SK-N-SH (cell line): ENCODE data around the gene USH1G. TPM values are rescaled to one million over a fixed set of nuclear protein-coding genes. Genes with fewer than 3 reads are reported as not detected.

Experiments
- CTCF ChIA-PET: fragments of 300-600, 350-600 bp; formaldehyde crosslinking; extraction: SDS; loops from one replicate; lab custom pipeline; 2021; lab: Yijun Ruan, JAX
- POLR2A ChIA-PET: fragments of 350-600 bp; sonication (Branson Sonifier 250); formaldehyde crosslinking; extraction: SDS; loops from one replicate; lab custom pipeline; 2020; ENCODE audit warnings: antibody characterized with exemption, inconsistent platforms; lab: Yijun Ruan, JAX
- DNase-seq: peaks from one replicate; pipeline ENCODE4 v3.0.0; 2012
- H2AFZ ChIP-seq: fragments of 200-600 bp; sonication (generic); 2 replicates; pipeline ENCODE4 v1.8.1; 2016; ENCODE audit warnings: antibody characterized with exemption, mild to moderate bottlenecking, low read depth
- H3F3A ChIP-seq: fragments of 200-600 bp; sonication (generic); replicated peaks from 2 replicates; pipeline ENCODE3; 2016; ENCODE audit warnings: antibody characterized with exemption, mild to moderate bottlenecking; ENCODE audit not compliant: insufficient read depth
- H3K27ac ChIP-seq, 2 experiments: fragments of 200-500 bp in 1 of 2; fragments of 200-600 bp in 1 of 2; sonication (Bioruptor generic) in 1 of 2; sonication (generic), shearing (Covaris generic) in 1 of 2; 2 replicates each; pipeline versions ENCODE4 v1.5.1 to v1.6.1; 2014 to 2016; ENCODE audit warnings: low read depth in 2 of 2, inconsistent platforms in 1 of 2, low read length in 1 of 2, mild to moderate bottlenecking in 1 of 2, mixed read lengths in 1 of 2
- H3K27me3 ChIP-seq: fragments of 200-600 bp; sonication (generic), shearing (Covaris generic); 2 replicates; pipeline ENCODE4 v1.6.1; 2016; ENCODE audit warnings: mixed run types; ENCODE audit not compliant: insufficient read depth
- H3K36me3 ChIP-seq, 2 experiments: fragments of 200-500 bp in 1 of 2; fragments of 200-600 bp in 1 of 2; sonication (Bioruptor generic) in 1 of 2; sonication (generic) in 1 of 2; replicated peaks in 1 of 2; 2 replicates each; pipeline versions ENCODE3 to v1.5.1; 2014 to 2016; ENCODE audit warnings: low read length in 1 of 2, mild to moderate bottlenecking in 1 of 2; ENCODE audit not compliant: insufficient read depth in 2 of 2, control insufficient read depth in 1 of 2
- H3K4me1 ChIP-seq, 2 experiments: fragments of 200-500 bp in 1 of 2; fragments of 200-600 bp in 1 of 2; sonication (Bioruptor generic) in 1 of 2; sonication (generic), shearing (Covaris generic) in 1 of 2; 2 replicates each; pipeline versions ENCODE4 v1.5.1 to v1.6.1; 2014 to 2016; ENCODE audit warnings: low read depth in 1 of 2, low read length in 1 of 2, mixed run types in 1 of 2; ENCODE audit not compliant: insufficient read depth in 2 of 2, control insufficient read depth in 1 of 2
- H3K4me2 ChIP-seq: fragments of 200-600 bp; sonication (generic), shearing (Covaris generic); 2 replicates; pipeline ENCODE4 v1.6.1; 2017; ENCODE audit warnings: mixed run types
- H3K4me3 ChIP-seq, 2 experiments: fragments of 200-500 bp in 1 of 2; fragments of 200-600 bp in 1 of 2; sonication (Bioruptor generic) in 1 of 2; sonication (generic), shearing (Covaris generic) in 1 of 2; 2 replicates each; pipeline versions ENCODE4 v1.5.1 to v1.8.1; 2014 to 2016; ENCODE audit warnings: low read depth in 2 of 2, inconsistent platforms in 1 of 2, low read length in 1 of 2, mild to moderate bottlenecking in 1 of 2, mixed read lengths in 1 of 2, moderate library complexity in 1 of 2
- H3K79me2 ChIP-seq: fragments of 200-600 bp; sonication (generic); 2 replicates; pipeline ENCODE4 v1.8.1; 2017; ENCODE audit warnings: mild to moderate bottlenecking; ENCODE audit not compliant: insufficient read depth
- H3K9ac ChIP-seq: fragments of 200-600 bp; sonication (generic); 2 replicates; pipeline ENCODE4 v1.6.1; 2017; ENCODE audit warnings: mixed run types
- H3K9me2 ChIP-seq: fragments of 200-600 bp; sonication (generic); 2 replicates; pipeline ENCODE4 v1.6.1; 2017; ENCODE audit warnings: mixed run types
- H3K9me3 ChIP-seq: fragments of 200-600 bp; sonication (generic); 2 replicates; pipeline ENCODE4 v1.6.1; 2017; ENCODE audit warnings: mixed run types, mild to moderate bottlenecking, moderate library complexity
- H4K20me1 ChIP-seq: fragments of 200-600 bp; sonication (generic); 2 replicates; pipeline ENCODE4 v1.6.1; 2017; ENCODE audit warnings: mild to moderate bottlenecking, mixed run types; ENCODE audit not compliant: insufficient read depth
- EP300 ChIP-seq, 2 experiments: IDR thresholded peaks; 2 replicates each; pipeline versions ENCODE4 v1.4.0 to v1.6.1; 2012; ENCODE audit warnings: borderline replicate concordance in 1 of 2, low read depth in 1 of 2, low read length in 1 of 2
- MXI1 ChIP-seq: IDR thresholded peaks from 2 replicates; pipeline ENCODE4 v1.6.1; 2012; ENCODE audit warnings: mild to moderate bottlenecking, low read depth, low read length, improper control_type of control experiment
- NFIC ChIP-seq: IDR thresholded peaks from 2 replicates; pipeline ENCODE4 v1.4.0; 2012; ENCODE audit warnings: borderline replicate concordance
- RAD21 ChIP-seq: IDR thresholded peaks from 2 replicates; pipeline ENCODE4 v1.6.1; 2012; ENCODE audit warnings: mild to moderate bottlenecking, low read length
- WGBS: methylation state at CpG from one replicate; pipeline ENCODE4 v1.1.6; 2017; ENCODE audit warnings: low lambda C conversion rate; 5-methylcytosine and 5-hydroxymethylcytosine counted together
- polyA plus RNA-seq, 3 experiments: library from polyadenylated mRNA; depleted of rRNA; stranded (reverse); fragments of >200 nt; gene quantifications; 2 replicates each; pipeline ENCODE4 v1.2.3, GENCODE V29; 2012
- TF ChIP-seq, protein P1 (sequence below): IDR thresholded peaks from 2 replicates; pipeline ENCODE4 v1.4.0; 2012; ENCODE audit warnings: low read depth, borderline replicate concordance
- TF ChIP-seq, protein P2 (sequence below): fragments of 150-350 bp; IDR thresholded peaks from 2 replicates; pipeline ENCODE4 v1.6.1; 2017; ENCODE audit warnings: antibody characterized with exemption, low read length, low read depth, borderline replicate concordance
- TF ChIP-seq, protein P3 (sequence below): IDR thresholded peaks from 2 replicates; pipeline ENCODE4 v1.6.1; 2012; ENCODE audit warnings: mild to moderate bottlenecking, low read depth, low read length, moderate library complexity

The USH1G gene
- polyA plus RNA-seq, 1 of the 3 experiments (the other 2 are of a cell fraction), result not detected

DNA sequence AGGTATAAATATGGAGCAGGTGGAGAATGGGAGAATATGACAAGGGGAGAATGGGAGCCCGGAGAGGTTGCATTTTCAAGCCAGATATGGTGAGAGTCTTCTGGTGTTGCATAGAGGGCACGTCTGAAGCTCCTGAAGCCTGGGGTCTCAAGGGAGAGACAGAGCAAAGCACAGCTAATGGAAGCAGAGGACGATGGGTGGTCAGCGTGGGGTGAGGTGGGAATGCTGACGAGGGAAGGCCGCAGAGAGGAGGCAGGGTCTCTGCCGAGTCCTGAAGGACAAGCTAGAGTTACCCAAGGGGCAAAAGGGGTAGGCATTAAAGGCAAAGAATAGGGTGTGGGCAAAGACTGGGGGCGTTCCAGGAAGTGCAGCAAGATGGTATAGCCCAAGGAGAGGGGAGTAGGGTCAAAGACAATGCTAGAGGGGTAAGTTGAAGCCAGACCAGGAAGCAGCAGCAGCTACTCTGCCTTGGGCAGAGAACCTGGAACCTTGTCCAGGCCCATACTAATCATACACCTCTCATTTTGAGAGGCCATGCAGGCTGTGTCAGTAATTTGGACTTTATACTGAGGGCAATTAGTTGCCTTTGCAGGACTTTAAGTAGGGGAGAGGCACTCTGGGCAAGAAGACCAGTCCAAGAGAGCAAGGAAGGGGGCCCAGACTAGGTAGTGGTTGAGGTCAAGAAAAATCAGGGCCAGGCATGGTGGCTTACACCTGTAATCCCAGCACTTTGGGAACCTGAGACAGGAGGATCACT, 15.3 kb upstream of the USH1G start (continued):
- TF ChIP-seq, protein P1, sequence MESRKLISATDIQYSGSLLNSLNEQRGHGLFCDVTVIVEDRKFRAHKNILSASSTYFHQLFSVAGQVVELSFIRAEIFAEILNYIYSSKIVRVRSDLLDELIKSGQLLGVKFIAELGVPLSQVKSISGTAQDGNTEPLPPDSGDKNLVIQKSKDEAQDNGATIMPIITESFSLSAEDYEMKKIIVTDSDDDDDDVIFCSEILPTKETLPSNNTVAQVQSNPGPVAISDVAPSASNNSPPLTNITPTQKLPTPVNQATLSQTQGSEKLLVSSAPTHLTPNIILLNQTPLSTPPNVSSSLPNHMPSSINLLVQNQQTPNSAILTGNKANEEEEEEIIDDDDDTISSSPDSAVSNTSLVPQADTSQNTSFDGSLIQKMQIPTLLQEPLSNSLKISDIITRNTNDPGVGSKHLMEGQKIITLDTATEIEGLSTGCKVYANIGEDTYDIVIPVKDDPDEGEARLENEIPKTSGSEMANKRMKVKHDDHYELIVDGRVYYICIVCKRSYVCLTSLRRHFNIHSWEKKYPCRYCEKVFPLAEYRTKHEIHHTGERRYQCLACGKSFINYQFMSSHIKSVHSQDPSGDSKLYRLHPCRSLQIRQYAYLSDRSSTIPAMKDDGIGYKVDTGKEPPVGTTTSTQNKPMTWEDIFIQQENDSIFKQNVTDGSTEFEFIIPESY, result no peak
- TF ChIP-seq RAD21 (no peak), NFIC (no peak), EP300 (IDR thresholded peaks at IDR 0.05; ENCODE audit: borderline replicate concordance in 1 of 2, low read depth in 1 of 2, low read length in 1 of 2) (no peak)
- TF ChIP-seq, protein P2, sequence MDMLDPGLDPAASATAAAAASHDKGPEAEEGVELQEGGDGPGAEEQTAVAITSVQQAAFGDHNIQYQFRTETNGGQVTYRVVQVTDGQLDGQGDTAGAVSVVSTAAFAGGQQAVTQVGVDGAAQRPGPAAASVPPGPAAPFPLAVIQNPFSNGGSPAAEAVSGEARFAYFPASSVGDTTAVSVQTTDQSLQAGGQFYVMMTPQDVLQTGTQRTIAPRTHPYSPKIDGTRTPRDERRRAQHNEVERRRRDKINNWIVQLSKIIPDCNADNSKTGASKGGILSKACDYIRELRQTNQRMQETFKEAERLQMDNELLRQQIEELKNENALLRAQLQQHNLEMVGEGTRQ, result no peak

- TF ChIP-seq, protein P3, sequence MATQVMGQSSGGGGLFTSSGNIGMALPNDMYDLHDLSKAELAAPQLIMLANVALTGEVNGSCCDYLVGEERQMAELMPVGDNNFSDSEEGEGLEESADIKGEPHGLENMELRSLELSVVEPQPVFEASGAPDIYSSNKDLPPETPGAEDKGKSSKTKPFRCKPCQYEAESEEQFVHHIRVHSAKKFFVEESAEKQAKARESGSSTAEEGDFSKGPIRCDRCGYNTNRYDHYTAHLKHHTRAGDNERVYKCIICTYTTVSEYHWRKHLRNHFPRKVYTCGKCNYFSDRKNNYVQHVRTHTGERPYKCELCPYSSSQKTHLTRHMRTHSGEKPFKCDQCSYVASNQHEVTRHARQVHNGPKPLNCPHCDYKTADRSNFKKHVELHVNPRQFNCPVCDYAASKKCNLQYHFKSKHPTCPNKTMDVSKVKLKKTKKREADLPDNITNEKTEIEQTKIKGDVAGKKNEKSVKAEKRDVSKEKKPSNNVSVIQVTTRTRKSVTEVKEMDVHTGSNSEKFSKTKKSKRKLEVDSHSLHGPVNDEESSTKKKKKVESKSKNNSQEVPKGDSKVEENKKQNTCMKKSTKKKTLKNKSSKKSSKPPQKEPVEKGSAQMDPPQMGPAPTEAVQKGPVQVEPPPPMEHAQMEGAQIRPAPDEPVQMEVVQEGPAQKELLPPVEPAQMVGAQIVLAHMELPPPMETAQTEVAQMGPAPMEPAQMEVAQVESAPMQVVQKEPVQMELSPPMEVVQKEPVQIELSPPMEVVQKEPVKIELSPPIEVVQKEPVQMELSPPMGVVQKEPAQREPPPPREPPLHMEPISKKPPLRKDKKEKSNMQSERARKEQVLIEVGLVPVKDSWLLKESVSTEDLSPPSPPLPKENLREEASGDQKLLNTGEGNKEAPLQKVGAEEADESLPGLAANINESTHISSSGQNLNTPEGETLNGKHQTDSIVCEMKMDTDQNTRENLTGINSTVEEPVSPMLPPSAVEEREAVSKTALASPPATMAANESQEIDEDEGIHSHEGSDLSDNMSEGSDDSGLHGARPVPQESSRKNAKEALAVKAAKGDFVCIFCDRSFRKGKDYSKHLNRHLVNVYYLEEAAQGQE, result peak; percentile 94
- no peak for TF ChIP-seq MXI1
- H3K9ac ChIP-seq, result no peak overlapping the region
- H2AFZ ChIP-seq, result no peak overlapping the region
- H3K4me3 ChIP-seq, result no peak overlapping the region
- no peaks in the 10 kb centered on the region for H3K36me3 ChIP-seq
- H3K79me2 ChIP-seq, result no peaks in the 10 kb centered on the region
- H3F3A ChIP-seq, result no peaks in the 10 kb centered on the region
- peaks cover 89% of the 10 kb centered on the region for H3K27me3 ChIP-seq
- POLR2A ChIA-PET, result interaction anchor here (0.8 kb wide), 1 partner anchor 74 kb away, joined by 3 read pairs; no protein-coding TSS in a partner anchor
- no peaks in the 10 kb centered on the region; a peak in 1 of 4 replicates for H3K4me1 ChIP-seq
- CTCF ChIA-PET, result interaction anchor here (0.6 to 8.3 kb wide), 4 partner anchors 13 to 234 kb away, joined by 3 to 77 read pairs (median 29); partner anchors contain the start of genes OTOP2 and USH1G
- no peak overlapping the region for H3K27ac ChIP-seq
- H3K9me2 ChIP-seq, result no peaks in the 10 kb centered on the region
- 23% methylated on average over 11 of the region's 11 CpGs for WGBS
- no peak for DNase-seq
- no peaks in the 10 kb centered on the region for H3K9me3 ChIP-seq
- no peak overlapping the region for H3K4me2 ChIP-seq
- no peaks in the 10 kb centered on the region for H4K20me1 ChIP-seq
Measured at GRCh38 chr17:74937064-74938051, 14.3 kb upstream of the USH1G start.
